Measurements from ENCODE around the gene NRXN3.

Gene NRXN3

DNA sequence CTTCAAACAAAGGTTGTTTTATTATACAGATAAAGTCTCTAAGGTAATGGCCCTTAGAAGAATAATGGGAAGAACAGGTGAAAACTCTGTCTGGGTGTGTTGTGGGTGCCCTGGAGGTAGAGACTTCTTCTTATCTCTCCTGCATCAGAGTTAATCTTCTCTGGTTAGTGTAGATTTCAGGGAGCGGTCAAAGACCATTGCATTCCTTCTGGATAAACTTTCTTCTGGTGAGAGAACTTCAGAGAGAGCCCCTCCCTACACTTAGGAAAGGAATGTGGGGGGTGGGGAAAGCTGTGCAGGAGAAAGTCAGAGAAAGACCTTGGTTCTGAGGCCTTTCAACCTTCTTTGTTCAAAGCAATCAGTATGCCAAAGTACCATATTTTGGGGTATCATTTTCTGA, 1382.6 kb downstream of the NRXN3 start:
- DNase-seq (ENCODE audit: low read depth): no peak
- TF ChIP-seq, protein P1, sequence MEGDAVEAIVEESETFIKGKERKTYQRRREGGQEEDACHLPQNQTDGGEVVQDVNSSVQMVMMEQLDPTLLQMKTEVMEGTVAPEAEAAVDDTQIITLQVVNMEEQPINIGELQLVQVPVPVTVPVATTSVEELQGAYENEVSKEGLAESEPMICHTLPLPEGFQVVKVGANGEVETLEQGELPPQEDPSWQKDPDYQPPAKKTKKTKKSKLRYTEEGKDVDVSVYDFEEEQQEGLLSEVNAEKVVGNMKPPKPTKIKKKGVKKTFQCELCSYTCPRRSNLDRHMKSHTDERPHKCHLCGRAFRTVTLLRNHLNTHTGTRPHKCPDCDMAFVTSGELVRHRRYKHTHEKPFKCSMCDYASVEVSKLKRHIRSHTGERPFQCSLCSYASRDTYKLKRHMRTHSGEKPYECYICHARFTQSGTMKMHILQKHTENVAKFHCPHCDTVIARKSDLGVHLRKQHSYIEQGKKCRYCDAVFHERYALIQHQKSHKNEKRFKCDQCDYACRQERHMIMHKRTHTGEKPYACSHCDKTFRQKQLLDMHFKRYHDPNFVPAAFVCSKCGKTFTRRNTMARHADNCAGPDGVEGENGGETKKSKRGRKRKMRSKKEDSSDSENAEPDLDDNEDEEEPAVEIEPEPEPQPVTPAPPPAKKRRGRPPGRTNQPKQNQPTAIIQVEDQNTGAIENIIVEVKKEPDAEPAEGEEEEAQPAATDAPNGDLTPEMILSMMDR (IDR thresholded peaks at IDR 0.05; ENCODE audit: low read depth, low read length, missing control alignments): no peak
- in situ Hi-C loops (cut with HindIII; ENCODE audit: low sequenced_read_pairs): loop anchor here (25.0 kb wide), 1 partner anchor 565 kb away; no protein-coding TSS in a partner anchor
- no peak overlapping the region for H3K4me3 ChIP-seq (ENCODE audit: low read depth, low read length)

DNA sequence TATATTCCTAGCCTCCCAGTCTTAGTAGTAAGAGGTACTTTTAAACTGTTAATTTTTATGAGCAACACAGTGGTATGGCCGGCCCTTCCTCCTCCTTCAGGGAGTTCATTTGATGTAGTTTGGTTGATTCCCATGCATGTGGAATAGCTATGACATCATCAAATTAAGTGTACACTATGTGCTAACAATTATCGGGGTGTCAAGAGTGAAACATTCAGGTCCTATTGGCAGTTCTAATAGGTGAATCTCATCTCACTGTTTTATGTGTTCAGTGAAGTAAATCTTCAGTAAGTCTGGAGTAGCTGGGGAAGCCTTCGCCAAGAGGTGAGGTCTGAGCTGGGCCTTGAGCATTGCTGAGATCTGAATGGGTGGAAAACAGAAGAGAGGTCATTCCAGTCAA, 1384.6 kb downstream of the NRXN3 start:
- H3K4me3 ChIP-seq (ENCODE audit: low read depth, low read length): no peak overlapping the region
- in situ Hi-C loops (cut with HindIII; ENCODE audit: low sequenced_read_pairs): loop anchor here (25.0 kb wide), 1 partner anchor 568 kb away; no protein-coding TSS in a partner anchor
- TF ChIP-seq, protein P1 (IDR thresholded peaks at IDR 0.05; ENCODE audit: low read depth, low read length, missing control alignments): no peak
- DNase-seq (ENCODE audit: low read depth): no peak

DNA sequence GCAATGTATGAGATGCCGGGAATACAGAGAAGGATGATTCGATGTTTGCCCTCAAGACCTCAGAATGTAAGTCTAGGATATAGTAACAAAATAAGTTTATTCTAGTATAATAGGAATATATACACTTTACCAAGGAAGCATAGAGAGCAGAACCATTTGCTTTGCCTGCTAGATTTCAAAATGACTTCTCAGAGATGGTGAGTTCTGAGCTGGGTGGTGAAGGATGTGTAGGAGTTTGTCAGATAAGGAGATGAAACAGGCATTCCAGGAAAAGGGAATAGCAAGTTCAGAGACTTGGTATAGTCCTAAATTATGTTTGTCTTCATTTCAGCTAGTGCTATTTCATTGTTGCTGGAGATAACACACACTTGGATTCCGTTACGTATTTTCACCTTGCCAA, 1385.3 kb downstream of the NRXN3 start:
- in situ Hi-C loops (cut with HindIII; ENCODE audit: low sequenced_read_pairs): loop anchor here (25.0 kb wide), 1 partner anchor 568 kb away; no protein-coding TSS in a partner anchor
- TF ChIP-seq, protein P1 (IDR thresholded peaks at IDR 0.05; ENCODE audit: low read depth, low read length, missing control alignments): no peak

DNA sequence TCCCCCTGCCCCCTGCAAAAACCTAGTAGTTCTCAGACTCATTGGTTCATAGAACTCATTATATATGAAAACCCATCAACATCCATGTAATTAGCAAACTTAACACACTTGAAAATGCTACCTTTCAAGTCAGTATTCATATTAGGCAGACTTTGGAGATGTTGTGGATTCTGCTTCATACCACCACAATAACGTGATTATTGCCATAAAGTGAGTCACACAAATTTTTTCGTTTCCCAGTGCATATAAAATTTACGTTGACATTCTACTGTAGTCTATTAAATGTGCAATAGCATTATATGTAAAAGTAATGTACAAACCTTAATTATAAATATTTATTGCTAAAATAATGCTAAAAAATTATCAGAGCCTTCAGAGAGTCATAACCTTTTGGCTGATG, 1387.1 kb downstream of the NRXN3 start:
- DNase-seq (ENCODE audit: low read depth): no peak
- in situ Hi-C loops (cut with HindIII; ENCODE audit: low sequenced_read_pairs): loop anchor here (25.0 kb wide), 1 partner anchor 570 kb away; no protein-coding TSS in a partner anchor
- no peak overlapping the region for H3K4me3 ChIP-seq (ENCODE audit: low read depth, low read length)
- TF ChIP-seq, protein P1 (IDR thresholded peaks at IDR 0.05; ENCODE audit: low read depth, low read length, missing control alignments): no peak

More for the DNA sequence above, 1385.3 kb downstream of the NRXN3 start:
- DNase-seq (ENCODE audit: low read depth): no peak
- H3K4me3 ChIP-seq (ENCODE audit: low read depth, low read length): no peak overlapping the region

DNA sequence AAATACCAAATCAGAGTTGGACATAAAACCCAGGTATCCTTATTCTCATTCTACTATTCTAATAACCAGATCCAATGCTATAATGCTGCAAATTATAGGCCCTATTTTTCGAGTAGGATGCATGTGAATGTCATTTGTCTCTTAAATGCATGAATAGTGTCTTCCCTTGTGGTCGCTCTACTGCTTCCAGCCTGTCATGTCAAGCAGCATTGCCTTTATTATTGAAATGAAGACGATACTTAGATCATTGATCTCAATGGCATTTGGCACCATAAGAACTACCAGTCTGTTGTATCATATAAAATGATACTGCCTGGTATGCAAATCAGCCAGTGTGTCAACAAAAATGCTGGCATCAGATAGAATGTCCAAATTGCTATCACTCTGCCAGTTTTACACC, 1392.0 kb downstream of the NRXN3 start:
- in situ Hi-C loops (cut with HindIII; ENCODE audit: low sequenced_read_pairs): loop anchor here (25.0 kb wide), 1 partner anchor 575 kb away; no protein-coding TSS in a partner anchor
- H3K4me3 ChIP-seq (ENCODE audit: low read depth, low read length): no peak overlapping the region
- TF ChIP-seq, protein P1 (IDR thresholded peaks at IDR 0.05; ENCODE audit: low read depth, low read length, missing control alignments): no peak
- no peak for DNase-seq (ENCODE audit: low read depth)

DNA sequence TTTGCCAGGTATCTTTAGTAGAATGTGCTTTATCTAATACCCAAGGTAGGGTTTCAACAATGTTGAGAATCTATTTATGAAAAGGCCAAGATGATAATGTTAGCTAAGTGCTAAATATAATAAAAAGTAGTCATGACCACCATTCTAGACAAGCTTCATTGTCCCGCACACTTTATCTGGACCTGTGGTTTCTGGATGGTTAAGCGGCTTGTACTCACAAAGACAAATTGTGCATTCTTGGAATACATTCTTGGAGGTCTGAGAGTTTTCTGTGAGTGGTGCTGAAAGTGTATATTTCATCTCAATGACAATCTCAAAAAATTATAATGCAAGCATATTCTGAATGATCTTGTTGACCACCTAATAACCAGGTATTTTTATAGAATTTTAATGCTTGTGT, 1394.2 kb downstream of the NRXN3 start:
- in situ Hi-C loops (cut with HindIII; ENCODE audit: low sequenced_read_pairs): loop anchor here (25.0 kb wide), 1 partner anchor 577 kb away; no protein-coding TSS in a partner anchor
- TF ChIP-seq, protein P1 (IDR thresholded peaks at IDR 0.05; ENCODE audit: low read depth, low read length, missing control alignments): no peak
- DNase-seq (ENCODE audit: low read depth): no peak

More for the DNA sequence above, 1394.2 kb downstream of the NRXN3 start:
- no peak overlapping the region for H3K4me3 ChIP-seq (ENCODE audit: low read depth, low read length)

Measured in astrocyte of the cerebellum (primary cell).